Nephron (organoid): ENCODE results near the gene NHSL1.

Experiments used
- H3K27ac Mint-ChIP-seq, 3 experiments: 2 replicates each; pipeline ENCODE4 v1.8.0; 2020; ENCODE audit warnings: mixed read lengths in 3 of 3, mild to moderate bottlenecking in 2 of 3, moderate library complexity in 1 of 3
- H3K27me3 Mint-ChIP-seq: 2 replicates; pipeline ENCODE4 v1.8.0; 2021; ENCODE audit warnings: low read depth, mild to moderate bottlenecking, moderate library complexity, mixed read lengths
- H3K36me3 Mint-ChIP-seq: 2 replicates; pipeline ENCODE4 v1.8.0; 2020; ENCODE audit warnings: low read depth, mixed read lengths
- H3K4me1 Mint-ChIP-seq: 2 replicates; pipeline ENCODE4 v1.8.0; 2020; ENCODE audit warnings: mixed read lengths
- H3K4me3 Mint-ChIP-seq, 3 experiments: 2 replicates each; pipeline ENCODE4 v1.8.0; 2020; ENCODE audit warnings: mild to moderate bottlenecking in 3 of 3, mixed read lengths in 3 of 3, moderate library complexity in 2 of 3
- H3K9me3 Mint-ChIP-seq: 2 replicates; pipeline ENCODE4 v1.8.0; 2020; ENCODE audit warnings: mixed read lengths
- TF ChIP-seq, protein P1 (sequence below), 3 experiments: fragments of 200-600 bp; sonication (generic); IDR thresholded peaks; one replicate each; pipeline ENCODE4 v1.5.0; 2021; ENCODE audit warnings: antibody characterized with exemption in 3 of 3; ENCODE audit not compliant: unreplicated experiment in 3 of 3

Gene NHSL1

DNA sequence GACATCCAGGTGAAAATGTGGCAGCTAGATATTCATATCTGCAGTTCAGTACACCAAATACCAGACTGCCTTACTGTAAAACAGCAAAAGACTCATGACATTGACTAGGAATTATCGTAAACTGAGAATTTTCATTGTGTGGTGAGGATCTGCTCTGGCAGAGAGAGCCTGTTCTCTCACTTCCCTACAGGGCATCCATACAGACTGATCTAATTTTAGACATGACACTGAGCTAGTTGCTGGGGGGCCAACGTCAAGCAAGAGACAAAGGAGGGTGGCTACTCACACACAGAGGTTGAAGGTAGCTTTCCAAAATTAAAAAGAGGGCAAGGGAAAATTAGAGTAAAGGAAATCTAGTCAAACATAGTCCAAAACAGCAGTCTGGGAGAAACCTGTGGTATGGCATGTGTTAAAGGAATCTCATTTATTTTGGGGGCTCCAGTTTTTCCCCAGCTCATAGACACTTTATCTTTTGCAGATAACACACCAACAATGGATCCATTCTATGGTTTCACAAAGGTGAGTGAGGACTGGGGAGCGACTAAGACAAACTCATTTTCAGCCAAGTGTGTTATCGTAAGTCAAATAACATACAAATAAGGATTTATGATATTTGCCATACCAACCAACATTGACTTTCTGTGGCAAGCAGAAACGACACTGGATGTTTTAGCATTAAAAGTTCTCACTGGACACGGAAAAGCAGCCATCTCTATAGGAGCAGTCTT lies 36.6 kb upstream of the NHSL1 start:
- no peaks in the 10 kb centered on the region for H3K27me3 Mint-ChIP-seq
- TF ChIP-seq, protein P1, sequence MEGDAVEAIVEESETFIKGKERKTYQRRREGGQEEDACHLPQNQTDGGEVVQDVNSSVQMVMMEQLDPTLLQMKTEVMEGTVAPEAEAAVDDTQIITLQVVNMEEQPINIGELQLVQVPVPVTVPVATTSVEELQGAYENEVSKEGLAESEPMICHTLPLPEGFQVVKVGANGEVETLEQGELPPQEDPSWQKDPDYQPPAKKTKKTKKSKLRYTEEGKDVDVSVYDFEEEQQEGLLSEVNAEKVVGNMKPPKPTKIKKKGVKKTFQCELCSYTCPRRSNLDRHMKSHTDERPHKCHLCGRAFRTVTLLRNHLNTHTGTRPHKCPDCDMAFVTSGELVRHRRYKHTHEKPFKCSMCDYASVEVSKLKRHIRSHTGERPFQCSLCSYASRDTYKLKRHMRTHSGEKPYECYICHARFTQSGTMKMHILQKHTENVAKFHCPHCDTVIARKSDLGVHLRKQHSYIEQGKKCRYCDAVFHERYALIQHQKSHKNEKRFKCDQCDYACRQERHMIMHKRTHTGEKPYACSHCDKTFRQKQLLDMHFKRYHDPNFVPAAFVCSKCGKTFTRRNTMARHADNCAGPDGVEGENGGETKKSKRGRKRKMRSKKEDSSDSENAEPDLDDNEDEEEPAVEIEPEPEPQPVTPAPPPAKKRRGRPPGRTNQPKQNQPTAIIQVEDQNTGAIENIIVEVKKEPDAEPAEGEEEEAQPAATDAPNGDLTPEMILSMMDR (IDR thresholded peaks at IDR 0.05; ENCODE audit: unreplicated experiment in 3 of 3): no peak
- H3K4me3 Mint-ChIP-seq: no peak overlapping the region
- no peaks in the 10 kb centered on the region for H3K36me3 Mint-ChIP-seq
- no peaks in the 10 kb centered on the region for H3K9me3 Mint-ChIP-seq
- no peak overlapping the region for H3K27ac Mint-ChIP-seq
- H3K4me1 Mint-ChIP-seq: peaks cover 50% of the 10 kb centered on the region

GRCh38 chr6:138533667-138534066 lies 34.4 kb upstream of the NHSL1 start:
- Mint-ChIP-seq H3K4me3 (no peak overlapping the region), H3K27ac (no peak overlapping the region), H3K9me3 (no peaks in the 10 kb centered on the region), H3K36me3 (no peaks in the 10 kb centered on the region), H3K4me1 (peaks cover 39% of the 10 kb centered on the region), H3K27me3 (no peaks in the 10 kb centered on the region)
- TF ChIP-seq, protein P1 (IDR thresholded peaks at IDR 0.05; ENCODE audit: unreplicated experiment in 3 of 3): no peak

DNA sequence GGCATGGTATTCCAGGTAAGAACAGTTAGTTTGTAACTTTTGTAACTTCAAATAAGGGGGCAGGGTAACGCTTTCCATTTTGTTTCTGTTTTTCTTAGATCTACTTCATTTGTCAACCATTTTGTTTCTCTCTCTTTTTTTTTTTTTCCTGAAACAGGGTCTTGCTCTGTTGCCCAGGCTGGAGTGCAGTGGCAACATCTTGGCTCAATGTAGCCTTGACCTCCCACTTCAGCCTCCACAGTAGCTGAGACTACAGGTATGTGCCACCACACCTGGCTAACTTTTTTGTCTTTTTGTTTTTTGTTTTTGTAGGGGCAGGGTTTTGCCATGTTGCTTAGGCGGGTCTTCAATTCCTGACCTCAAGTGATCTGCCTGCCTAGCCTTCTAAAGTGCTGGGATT lies 32.1 kb upstream of the NHSL1 start:
- TF ChIP-seq, protein P1 (IDR thresholded peaks at IDR 0.05; ENCODE audit: unreplicated experiment in 3 of 3): no peak
- Mint-ChIP-seq H3K4me1 (peaks cover 37% of the 10 kb centered on the region), H3K36me3 (no peaks in the 10 kb centered on the region), H3K27me3 (no peaks in the 10 kb centered on the region), H3K4me3 (no peak overlapping the region), H3K9me3 (no peaks in the 10 kb centered on the region), H3K27ac (no peak overlapping the region)

DNA sequence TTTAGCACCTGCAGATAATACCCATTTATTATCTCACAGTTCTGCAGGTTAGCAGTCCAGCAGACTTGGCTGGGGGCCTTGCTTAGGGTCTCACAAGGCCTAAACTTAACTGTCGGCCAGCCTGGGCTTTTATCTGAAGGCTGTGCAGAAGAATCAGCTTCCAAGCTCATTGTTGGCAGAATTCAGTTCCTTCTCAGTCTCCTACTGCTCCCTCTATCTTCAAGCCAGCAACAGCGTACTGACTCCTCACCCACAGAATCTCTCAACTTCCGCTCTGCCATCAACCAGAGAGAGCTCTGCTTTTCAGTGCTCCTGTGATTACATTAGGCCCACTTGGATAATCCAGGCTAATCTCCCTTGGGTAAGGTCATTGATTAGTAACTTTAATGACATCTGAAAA lies 30.2 kb upstream of the NHSL1 start:
- peaks cover 30% of the 10 kb centered on the region for H3K4me1 Mint-ChIP-seq
- H3K27ac Mint-ChIP-seq: peak overlapping the region in 1 of 3 experiments; percentile 13
- H3K4me3 Mint-ChIP-seq: no peak overlapping the region
- TF ChIP-seq, protein P1 (IDR thresholded peaks at IDR 0.05; ENCODE audit: unreplicated experiment in 3 of 3): no peak
- H3K9me3 Mint-ChIP-seq: no peaks in the 10 kb centered on the region
- H3K36me3 Mint-ChIP-seq: no peaks in the 10 kb centered on the region
- no peaks in the 10 kb centered on the region for H3K27me3 Mint-ChIP-seq

DNA sequence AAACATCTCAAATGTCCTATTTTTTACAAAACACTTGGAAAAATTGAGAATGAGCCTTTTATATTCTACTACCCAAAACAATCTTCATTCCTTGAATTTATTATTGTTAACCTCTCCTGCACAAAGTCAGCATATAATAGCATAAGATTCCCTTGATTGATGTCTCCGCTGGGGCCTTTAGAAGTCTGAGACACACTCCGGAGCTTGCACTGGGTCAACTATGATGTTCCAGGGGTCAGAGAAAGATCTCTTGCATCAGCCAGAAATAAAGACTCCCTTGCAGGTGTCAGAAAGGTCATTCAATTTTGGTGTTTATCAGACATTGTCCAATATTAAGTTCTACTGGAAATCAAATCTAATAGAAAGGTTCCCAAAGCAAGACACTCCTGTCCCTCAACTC lies 29.7 kb upstream of the NHSL1 start:
- no peaks in the 10 kb centered on the region for H3K9me3 Mint-ChIP-seq
- peaks cover 30% of the 10 kb centered on the region for H3K4me1 Mint-ChIP-seq
- no peak overlapping the region for H3K4me3 Mint-ChIP-seq
- no peaks in the 10 kb centered on the region for H3K27me3 Mint-ChIP-seq
- peak overlapping the region in 2 of 3 experiments; percentile 13 to 26 for H3K27ac Mint-ChIP-seq
- H3K36me3 Mint-ChIP-seq: no peaks in the 10 kb centered on the region
- TF ChIP-seq, protein P1 (IDR thresholded peaks at IDR 0.05; ENCODE audit: unreplicated experiment in 3 of 3): no peak

- Mint-ChIP-seq H3K9me3 (no peaks in the 10 kb centered on the region), H3K27ac (peak overlapping the region in 1 of 3 experiments; percentile 15), H3K4me1 (peaks cover 30% of the 10 kb centered on the region), H3K4me3 (no peak overlapping the region), H3K27me3 (no peaks in the 10 kb centered on the region), H3K36me3 (no peaks in the 10 kb centered on the region)
- TF ChIP-seq, protein P1 (IDR thresholded peaks at IDR 0.05; ENCODE audit: unreplicated experiment in 3 of 3): no peak
Observed at GRCh38 chr6:138528137-138528536, 28.8 kb upstream of the NHSL1 start.
